ENCODE data around the gene UAP1L1. TPM values are rescaled to one million over a fixed set of nuclear protein-coding genes. Genes with fewer than 3 reads are reported as not detected.

UAP1L1 gene
- total RNA-seq, 1 donor: 16.0 TPM

- TF ChIP-seq CTCF (IDR thresholded peaks at IDR 0.05; ENCODE audit: insufficient read depth, low read depth, low read length): no peak
- peak within 1 kb of the TSS; percentile 51 for H3K4me3 ChIP-seq (ENCODE audit: low read depth, low read length)
- peak; percentile 90 for DNase-seq (ENCODE audit: low read depth)
Measured at GRCh38 chr9:137070201-137070905, 7.0 kb upstream of the UAP1L1 start, which contains the start of gene SAPCD2. Gene SAPCD2, minus strand, starts transcription at chr9:137070557. Its CDS starts 97 bp downstream, at chr9:137070460.

GRCh38 chr9:137070906-137071275, 6.4 kb upstream of the UAP1L1 start:
- H3K4me3 ChIP-seq (ENCODE audit: low read depth, low read length): peak overlapping the region; percentile 51
- no peak for TF ChIP-seq CTCF (IDR thresholded peaks at IDR 0.05; ENCODE audit: insufficient read depth, low read depth, low read length)
- no peak for DNase-seq (ENCODE audit: low read depth)

GRCh38 chr9:137071282-137071681, 6.0 kb upstream of the UAP1L1 start:
- H3K4me3 ChIP-seq (ENCODE audit: low read depth, low read length): no peak overlapping the region
- no peak for DNase-seq (ENCODE audit: low read depth)
- no peak for TF ChIP-seq CTCF (IDR thresholded peaks at IDR 0.05; ENCODE audit: insufficient read depth, low read depth, low read length)

- DNase-seq (ENCODE audit: low read depth): no peak
- no peak for TF ChIP-seq CTCF (IDR thresholded peaks at IDR 0.05; ENCODE audit: insufficient read depth, low read depth, low read length)
- no peak overlapping the region for H3K4me3 ChIP-seq (ENCODE audit: low read depth, low read length)
Measured at GRCh38 chr9:137073992-137074399, 3.3 kb upstream of the UAP1L1 start.

- H3K4me3 ChIP-seq (ENCODE audit: low read depth, low read length): no peak overlapping the region
- no peak for TF ChIP-seq CTCF (IDR thresholded peaks at IDR 0.05; ENCODE audit: insufficient read depth, low read depth, low read length)
- no peak for DNase-seq (ENCODE audit: low read depth)
Measured at GRCh38 chr9:137074657-137075274, 2.6 kb upstream of the UAP1L1 start.

- no peak for DNase-seq (ENCODE audit: low read depth)
- H3K4me3 ChIP-seq (ENCODE audit: low read depth, low read length): no peak overlapping the region
Measured at GRCh38 chr9:137075275-137075775, 2.0 kb upstream of the UAP1L1 start.

More at GRCh38 chr9:137075275-137075775, 2.0 kb upstream of the UAP1L1 start:
- no peak for TF ChIP-seq CTCF (IDR thresholded peaks at IDR 0.05; ENCODE audit: insufficient read depth, low read depth, low read length)
